HG03521 (cell line): ENCODE measurements around the gene HOXD4.

Source experiments
- ATAC-seq: cut with Tn5 transposase; IDR thresholded peaks from one replicate; pipeline ENCODE4 v1.9.1; 2021; ENCODE audit warnings: mild to moderate bottlenecking, moderate library complexity; ENCODE audit not compliant: unreplicated experiment

Gene HOXD4

DNA sequence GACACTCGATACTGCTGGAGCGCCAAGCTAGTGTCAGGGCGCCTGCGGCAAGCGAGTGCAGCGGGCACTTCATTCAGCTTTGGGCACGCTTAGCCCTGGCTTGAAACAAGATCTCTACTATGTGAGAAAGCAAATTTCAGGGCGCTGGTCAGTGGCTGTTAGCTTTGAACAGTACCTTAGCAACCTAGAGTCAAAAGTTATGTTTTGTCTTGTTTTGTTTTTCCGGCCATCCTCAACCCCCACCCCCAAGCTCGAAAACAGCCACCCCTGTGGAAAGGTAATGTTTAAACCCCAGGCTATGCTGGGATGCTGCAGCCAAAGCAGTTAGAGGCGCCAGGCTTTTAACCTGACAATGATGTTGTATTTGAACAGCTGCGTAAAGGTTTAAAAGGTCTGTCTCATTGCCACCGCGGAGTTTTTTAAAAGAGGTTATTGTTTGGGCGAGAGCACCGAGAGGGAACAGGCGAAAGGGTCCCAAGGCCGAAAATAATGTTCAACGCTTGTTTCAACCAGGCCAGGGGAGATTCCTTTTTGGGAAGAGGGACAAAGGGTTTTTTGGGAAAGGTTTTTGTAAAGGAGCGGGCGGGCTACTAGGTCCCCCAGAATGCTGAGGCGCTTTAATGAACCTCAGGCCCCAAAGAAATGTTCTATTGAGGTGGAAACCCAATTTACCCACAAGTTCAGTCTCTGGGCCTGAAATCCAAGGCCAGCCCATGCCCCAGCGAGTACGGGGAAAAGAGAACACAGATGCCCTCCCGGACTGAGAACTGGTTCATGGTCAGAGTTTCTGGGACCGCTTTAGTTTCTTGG lies 37.0 kb upstream of the HOXD4 start:
- ATAC-seq: no peak

DNA sequence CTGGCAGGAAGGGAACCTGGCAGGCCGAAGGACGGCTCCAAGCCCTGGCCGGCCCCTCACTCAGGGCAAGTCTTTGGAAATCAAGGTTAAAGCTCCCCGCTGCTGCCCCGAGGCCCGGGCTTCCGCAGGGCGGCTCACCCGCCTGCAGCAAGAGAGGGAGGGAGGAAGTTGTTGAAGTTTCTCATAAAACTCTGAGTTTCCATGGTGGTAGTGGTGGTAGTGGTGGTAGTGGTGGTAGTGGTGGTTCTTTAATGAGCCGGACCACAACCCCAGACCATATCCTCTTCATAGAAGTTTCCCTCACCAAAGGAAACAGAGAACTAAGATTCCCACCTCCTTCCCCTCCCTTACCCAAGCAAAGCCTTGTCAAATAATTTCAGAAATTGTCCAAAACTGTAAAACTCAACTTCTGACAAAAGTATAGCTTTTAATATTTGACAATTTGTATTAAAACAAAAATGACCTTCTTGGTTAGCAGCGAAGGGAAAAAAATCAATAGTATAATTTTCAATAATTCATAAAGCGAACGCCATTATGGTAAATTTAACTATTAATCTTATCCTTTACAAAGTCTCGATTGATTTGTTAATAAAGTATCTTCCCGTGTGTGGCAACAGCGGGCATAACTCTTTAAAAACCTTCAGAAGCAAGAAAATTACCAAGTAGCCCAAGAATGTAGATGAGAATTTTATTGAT lies 36.3 kb upstream of the HOXD4 start:
- ATAC-seq: no peak

DNA sequence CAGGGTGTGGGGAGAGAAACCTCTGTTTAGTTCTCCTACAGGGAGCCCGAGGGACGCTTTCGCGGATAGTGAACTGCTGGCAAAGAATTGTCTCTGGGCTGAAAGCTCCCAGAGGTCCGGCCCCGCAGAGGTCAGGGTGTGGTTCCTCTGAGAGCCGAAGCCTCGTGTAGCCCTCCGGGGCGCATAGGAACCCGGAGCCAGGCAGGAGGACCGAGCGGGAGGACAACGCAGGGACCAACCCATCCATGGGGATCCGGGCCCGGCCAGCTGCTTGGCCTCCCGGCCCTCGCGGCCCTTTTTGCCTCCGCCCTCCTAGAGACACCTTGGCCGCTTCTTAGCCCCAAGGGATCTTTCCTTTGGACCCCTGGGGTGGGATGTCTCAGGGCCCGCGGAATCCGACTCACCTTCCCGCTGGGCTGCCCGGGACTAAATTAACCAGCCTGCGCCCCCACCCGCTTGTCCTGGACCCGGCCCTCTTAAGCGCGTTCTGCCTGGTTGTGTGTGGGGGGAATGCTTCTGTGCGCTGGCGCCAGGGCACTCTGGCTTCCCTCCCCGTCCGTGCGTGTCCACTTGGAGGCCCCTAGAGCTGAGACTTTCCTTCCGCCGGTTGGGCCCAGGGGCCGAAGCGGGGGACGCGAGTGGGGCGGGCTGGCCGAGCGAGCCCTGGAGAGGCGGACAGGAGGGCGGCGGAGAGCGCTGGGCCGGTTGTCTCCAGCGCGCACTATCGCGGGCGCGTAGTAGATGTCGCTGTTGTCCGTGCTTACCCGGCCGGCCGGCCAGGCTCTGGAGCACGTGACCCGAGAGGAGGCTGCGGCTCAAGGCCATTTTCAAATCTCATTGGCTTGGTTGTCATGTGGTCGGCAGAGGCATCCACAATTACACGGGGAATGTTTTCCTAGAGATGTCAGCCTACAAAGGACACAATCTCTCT lies 35.2 kb upstream of the HOXD4 start, which contains the start of gene HOXD10:
Gene HOXD10 (plus strand): TSS at position 896 of the 931 bp plus-strand sequence. CDS start 56 bp downstream, outside the sequence.
- no peak for ATAC-seq

DNA sequence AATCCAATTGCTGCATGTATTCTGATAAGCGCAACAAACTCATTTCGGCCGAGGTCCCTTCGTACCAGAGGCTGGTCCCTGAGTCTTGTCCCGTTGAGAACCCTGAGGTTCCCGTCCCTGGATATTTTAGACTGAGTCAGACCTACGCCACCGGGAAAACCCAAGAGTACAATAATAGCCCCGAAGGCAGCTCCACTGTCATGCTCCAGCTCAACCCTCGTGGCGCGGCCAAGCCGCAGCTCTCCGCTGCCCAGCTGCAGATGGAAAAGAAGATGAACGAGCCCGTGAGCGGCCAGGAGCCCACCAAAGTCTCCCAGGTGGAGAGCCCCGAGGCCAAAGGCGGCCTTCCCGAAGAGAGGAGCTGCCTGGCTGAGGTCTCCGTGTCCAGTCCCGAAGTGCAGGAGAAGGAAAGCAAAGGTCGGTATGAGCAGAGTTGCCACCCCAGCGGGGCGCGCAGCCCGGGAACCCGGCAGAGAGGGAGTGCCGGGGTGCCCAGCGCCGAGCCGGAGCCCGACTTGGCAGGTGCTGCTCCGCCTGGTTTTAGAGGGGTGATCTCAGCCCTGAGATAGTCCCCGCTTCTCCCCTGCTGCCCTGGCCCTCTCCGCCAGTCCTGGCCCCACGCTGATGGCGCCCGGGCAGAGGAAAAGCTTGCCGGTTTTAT lies 34.1 kb upstream of the HOXD4 start:
- ATAC-seq: no peak

DNA sequence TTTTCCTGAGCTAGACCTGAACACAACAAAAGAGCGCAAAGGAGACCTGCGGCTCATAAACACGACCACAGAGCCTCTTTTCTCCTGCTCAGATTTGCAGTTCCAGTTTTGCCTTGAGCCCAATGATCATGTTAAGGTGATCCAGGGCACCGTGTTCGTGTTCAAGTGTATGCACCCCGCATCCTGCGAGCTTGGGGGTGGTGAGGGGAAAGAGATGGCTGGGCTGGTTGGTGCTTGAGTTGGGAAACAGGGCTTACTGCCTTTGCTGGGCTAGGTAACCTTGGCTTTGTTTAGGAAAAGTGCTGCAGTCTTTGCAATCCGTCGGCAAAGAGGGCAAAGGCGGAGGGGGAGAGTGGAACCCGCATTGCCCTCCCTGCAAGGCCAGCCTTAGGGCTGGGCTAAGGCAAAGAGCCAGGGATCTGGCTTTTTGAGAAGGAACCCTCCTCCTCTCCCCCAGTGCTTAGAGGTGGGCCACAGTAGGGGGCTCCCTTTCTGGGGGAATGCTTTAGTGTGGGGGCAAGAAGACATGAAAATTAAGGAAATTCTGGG lies 33.5 kb upstream of the HOXD4 start:
- ATAC-seq: no peak

DNA sequence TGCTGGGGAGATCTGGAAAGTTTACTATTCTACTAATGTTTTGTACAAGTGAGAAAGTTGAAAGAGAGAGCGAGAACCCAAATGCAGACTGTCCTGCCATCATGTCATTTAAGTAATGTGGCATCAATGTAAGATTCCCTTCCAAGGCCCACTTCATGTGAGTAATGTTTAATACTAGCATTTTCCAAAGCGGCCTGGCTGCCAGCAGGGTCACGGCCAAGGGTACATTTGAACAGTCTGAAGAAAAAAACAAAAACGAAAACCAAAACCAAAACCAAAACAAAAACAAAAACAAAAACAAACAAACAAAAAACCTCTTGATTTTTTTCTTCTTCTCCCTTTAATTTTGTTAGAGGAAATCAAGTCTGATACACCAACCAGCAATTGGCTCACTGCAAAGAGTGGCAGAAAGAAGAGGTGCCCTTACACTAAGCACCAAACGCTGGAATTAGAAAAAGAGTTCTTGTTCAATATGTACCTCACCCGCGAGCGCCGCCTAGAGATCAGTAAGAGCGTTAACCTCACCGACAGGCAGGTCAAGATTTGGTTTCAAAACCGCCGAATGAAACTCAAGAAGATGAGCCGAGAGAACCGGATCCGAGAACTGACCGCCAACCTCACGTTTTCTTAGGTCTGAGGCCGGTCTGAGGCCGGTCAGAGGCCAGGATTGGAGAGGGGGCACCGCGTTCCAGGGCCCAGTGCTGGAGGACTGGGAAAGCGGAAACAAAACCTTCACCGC lies 32.6 kb upstream of the HOXD4 start:
- ATAC-seq: no peak

DNA sequence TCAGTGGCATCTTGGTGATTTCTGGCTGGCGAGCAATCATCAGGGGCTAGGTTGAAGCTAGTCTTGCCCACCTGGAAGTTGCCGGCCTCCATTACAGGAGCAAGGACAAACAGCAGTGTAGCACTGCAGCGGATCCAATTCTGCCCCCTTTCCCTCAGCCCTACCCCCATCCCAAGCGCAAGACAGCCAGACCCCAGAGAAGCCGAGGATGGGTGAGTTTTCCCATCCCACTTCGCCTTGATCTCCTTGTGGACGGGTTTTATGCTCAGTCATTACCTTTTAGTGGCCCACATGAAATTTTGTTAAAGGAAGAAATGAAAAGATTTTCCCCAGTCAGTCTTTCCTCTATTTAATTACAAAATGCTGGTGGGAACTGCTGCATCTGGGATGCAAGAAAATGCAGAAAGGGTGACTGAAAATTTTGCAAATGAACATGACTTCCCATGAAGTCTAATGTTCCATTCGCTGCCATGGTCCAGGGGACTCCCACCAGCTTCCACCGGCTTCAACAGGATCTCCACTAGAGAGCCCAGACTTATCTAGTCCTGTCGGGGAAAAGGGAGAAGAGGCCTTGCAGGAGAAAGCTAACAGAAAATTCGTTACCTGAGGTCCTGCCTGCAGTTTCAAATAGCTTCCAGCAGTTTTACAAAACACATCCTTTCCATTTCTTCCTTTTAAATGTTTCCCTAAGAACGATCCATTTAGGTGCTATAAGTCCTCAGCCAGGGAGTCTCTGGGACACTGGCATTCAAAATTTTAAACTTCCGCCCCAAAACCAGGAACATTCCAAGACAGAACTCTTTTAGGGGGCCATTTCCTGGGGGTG lies 30.8 kb upstream of the HOXD4 start:
- no peak for ATAC-seq

DNA sequence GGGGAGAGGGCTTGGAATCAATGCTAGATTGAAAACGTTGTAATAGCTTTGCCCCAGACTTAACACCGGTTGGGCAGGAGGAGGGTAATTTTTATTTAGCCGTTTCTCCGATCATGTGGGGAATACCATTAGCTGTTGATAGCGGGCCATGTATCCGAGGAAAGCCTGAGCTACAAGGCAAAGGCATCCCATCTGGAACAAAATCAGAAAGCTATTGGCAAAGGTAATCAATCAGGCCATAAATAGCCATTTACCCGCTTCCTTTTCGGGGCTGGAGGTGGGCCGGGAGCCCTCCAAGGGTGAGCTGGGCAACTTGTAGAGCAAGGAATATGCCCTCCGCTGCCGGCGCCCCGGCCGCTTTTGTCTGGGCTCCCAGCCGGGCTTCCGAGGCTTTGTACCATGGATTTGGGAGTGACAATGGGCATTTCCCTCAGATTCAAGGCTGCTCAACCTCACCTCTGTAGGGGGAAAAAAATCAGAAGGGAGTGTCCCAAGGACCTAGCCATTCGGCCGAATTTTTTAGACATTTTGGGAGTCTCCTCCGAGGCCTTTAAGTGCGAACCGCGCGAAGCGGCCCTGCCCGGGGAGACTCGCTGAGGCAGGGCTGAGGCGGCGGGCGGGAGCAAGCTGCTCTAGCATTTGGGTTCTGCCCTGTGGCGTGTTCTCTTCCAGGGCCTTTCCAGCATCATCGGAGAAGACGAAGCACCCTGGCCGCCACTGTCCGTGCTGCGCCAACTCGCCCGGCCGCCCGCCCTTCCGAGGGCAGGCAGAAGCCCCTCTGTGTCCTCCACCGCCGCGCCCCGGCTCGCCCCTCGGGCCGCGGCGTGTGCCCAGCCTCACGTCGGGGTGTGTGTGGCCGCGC lies 29.9 kb upstream of the HOXD4 start:
- no peak for ATAC-seq

DNA sequence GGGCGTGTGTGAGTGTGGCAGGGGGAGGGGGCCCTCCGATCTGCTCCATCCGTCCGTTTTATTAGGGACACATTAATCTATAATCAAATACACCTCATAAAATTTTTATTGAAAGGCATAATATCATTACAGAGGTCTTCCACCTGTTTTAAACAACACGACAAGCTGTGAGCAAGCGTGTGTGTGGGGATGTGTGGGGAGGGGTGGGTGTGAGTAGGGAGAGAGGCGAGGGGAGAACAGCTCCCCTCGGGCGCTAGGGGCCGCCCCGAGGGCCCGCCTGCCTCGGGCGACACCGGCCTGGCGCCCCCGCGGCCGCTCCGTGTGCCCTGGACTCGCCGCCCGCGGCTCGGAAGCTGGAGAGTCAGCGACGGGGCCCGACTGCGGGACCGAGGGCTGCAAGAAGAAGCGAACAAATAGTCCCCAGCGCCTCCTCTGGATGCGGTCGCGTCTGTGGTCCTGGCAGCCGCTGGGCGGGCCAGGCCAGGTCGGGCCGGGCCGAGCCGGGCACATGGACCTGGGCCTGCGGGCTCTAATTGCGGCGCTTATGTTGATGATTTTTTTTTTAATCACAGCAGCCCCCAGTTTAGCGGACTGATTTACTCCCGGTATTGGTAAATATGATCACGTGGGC lies 29.2 kb upstream of the HOXD4 start:
- no peak for ATAC-seq

DNA sequence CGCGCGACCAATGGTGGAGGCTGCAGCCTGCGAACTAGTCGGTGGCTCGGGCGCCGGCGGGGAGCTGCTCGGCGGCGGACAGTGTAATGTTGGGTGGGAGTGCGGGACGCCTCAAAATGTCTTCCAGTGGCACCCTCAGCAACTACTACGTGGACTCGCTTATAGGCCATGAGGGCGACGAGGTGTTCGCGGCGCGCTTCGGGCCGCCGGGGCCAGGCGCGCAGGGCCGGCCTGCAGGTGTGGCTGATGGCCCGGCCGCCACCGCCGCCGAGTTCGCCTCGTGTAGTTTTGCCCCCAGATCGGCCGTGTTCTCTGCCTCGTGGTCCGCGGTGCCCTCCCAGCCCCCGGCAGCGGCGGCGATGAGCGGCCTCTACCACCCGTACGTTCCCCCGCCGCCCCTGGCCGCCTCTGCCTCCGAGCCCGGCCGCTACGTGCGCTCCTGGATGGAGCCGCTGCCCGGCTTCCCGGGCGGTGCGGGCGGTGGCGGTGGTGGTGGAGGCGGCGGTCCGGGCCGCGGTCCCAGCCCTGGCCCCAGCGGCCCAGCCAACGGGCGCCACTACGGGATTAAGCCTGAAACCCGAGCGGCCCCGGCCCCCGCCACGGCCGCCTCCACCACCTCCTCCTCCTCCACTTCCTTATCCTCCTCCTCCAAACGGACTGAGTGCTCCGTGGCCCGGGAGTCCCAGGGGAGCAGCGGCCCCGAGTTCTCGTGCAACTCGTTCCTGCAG lies 28.5 kb upstream of the HOXD4 start, which contains the start of gene HOXD9:
Gene HOXD9 (plus strand): TSS at position 37 of the 728 bp plus-strand sequence. CDS start 50 bp downstream, at position 87.
- ATAC-seq: no peak

DNA sequence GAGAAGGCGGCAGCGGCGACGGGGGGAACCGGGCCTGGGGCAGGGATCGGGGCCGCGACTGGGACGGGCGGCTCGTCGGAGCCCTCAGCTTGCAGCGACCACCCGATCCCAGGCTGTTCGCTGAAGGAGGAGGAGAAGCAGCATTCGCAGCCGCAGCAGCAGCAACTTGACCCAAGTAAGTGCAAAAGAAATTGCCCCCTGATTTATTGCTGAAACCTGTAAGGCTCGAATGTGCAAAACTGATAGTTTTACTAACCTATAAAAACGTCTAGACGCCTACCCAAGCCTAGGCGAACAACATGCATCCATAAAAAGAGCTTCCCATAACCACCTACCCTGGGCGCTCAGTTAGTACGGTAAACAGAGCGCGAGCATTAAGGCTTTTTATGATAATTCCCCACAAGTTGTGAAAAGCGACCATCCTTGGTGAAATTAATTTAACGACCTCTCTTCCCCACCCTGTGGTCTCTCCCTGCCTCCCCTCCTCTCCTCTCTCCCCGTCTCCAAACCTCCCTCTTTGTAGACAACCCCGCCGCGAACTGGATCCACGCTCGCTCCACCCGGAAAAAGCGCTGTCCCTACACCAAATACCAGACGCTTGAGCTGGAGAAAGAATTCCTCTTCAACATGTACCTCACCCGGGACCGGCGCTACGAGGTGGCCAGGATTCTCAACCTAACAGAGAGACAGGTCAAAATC lies 27.8 kb upstream of the HOXD4 start:
- no peak for ATAC-seq

DNA sequence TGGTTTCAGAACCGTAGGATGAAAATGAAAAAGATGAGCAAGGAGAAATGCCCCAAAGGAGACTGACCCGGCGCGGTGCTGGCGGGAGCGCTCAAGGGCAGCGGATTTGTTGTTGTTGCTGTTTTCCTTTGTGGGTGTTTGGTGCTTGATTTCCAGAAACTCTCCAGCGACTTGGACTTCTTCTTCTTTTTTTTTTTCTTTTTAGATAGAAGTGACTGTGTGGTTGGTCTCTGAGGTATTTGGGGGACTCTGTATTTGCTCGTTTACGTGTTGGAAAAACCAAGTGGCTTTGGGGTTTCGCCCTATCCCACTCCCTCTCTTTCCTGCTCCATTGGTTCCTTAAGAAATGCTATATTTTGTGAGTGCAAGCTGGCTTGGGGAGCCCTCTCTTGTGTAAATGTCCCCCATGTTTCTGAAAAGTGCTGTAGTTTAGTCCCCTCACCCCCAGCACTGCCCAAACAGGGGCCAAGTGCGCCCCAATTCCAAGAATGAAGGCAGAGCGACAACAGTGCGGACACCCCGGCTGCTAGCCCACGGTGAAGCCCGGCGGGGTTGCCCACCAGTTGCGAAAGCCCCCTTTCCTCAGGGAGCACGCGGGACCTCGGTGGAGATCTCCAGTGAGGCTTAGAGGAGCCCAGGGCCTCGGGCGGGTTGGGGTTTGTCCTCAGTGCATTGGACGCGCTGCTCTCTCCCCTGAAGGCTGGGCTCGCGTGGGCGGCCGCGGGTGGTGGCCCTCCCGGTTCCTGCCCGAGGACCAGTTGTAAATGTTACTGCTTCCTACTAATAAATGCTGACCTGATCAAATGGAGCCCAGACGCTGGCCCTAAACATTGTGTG lies 27.0 kb upstream of the HOXD4 start:
- no peak for ATAC-seq

DNA sequence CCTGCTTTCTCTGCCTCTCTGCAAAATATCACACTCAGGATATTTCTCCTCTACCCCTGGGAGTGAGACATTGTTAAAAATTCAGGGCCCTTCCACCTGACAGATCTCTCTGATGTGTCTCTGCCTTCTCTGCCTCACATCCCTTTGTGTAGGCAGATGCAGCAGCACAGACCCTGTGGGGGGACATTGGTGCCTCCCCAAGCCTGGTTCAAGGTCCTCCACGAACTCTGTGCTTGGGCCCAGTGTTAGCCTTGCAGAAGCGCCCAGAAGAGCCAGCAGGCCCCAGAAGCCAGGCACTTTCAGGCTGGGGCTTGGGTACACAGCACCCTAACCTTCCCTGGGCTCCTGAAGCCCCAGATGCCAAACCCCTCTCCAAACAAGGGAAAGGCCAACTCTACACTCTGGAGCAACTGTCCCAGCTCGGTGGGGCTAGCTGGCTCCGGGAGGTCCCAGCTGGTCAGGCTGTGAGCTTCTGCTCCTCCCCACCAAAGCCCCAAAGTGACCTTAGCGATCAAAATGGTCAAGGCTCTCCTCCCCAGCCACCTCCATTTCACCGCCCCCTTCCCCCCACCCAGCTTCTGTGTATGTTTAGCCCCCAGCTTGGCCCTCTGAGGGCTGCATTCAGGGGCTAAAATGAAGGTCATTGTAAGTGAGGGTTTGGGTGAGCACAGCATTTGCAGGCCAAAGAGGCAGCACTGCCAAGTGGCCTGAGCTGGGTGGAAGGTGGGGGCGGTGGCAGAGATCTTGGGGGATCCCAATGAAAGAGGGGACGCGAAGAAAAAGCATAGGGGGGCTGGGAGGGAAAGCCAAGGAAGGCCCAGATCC lies 26.2 kb upstream of the HOXD4 start:
- no peak for ATAC-seq

DNA sequence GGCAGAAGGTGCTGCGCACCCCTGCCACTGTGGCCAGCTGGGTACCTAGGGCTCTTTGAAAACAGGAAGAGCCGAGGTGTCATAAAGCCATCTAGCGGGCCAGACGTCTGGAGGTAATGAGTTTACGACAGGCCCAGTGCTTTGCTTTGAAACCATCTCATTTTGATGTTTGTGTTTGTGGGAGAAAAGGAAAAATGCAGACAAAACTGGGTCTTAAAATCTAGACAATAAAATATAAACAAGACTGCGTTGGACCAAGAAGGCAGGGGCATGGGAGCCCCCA lies 25.6 kb upstream of the HOXD4 start:
- no peak for ATAC-seq
